Mesenchymal stem cell (in vitro differentiated cells and primary cell): Measurements from ENCODE around the gene DERL3.

Source experiments
- DNase-seq: peaks from one replicate; pipeline ENCODE4 v3.0.0-alpha.2; 2013
- H2AFZ ChIP-seq: one replicate; pipeline ENCODE4 v1.6.1; 2013; ENCODE audit warnings: low read depth, mild to moderate bottlenecking, control low read depth, inconsistent platforms, low read length, moderate library complexity
- H2AK5ac ChIP-seq: 2 replicates; pipeline ENCODE4 v1.6.1; 2013; ENCODE audit warnings: low read length, moderate library complexity, mild to moderate bottlenecking, inconsistent platforms; ENCODE audit not compliant: severe bottlenecking
- H2BK120ac ChIP-seq: one replicate; pipeline ENCODE4 v1.6.1; 2013; ENCODE audit warnings: low read depth, mild to moderate bottlenecking, inconsistent platforms, low read length, moderate library complexity
- H2BK12ac ChIP-seq, 2 experiments: one replicate each; pipeline ENCODE4 v1.6.1; 2013; ENCODE audit warnings: inconsistent platforms in 2 of 2, low read length in 2 of 2, mild to moderate bottlenecking in 2 of 2, moderate library complexity in 2 of 2, control low read depth in 1 of 2
- H2BK15ac ChIP-seq: one replicate; pipeline ENCODE4 v1.6.1; 2013; ENCODE audit warnings: mild to moderate bottlenecking, low read depth, inconsistent platforms; ENCODE audit not compliant: poor library complexity, severe bottlenecking
- H2BK5ac ChIP-seq: 2 replicates; pipeline ENCODE4 v1.6.1; 2013; ENCODE audit warnings: low read depth, mild to moderate bottlenecking, low read length, control low read depth, inconsistent platforms; ENCODE audit not compliant: poor library complexity, severe bottlenecking
- H3K14ac ChIP-seq, 2 experiments: one replicate each; pipeline ENCODE4 v1.6.1; 2013; ENCODE audit warnings: inconsistent platforms in 2 of 2, low read length in 2 of 2, control low read depth in 1 of 2, mild to moderate bottlenecking in 1 of 2, moderate library complexity in 1 of 2
- H3K18ac ChIP-seq, 2 experiments: one replicate each; pipeline ENCODE4 v1.6.1; 2013; ENCODE audit warnings: inconsistent platforms in 2 of 2, low read length in 2 of 2, control low read depth in 1 of 2, low read depth in 1 of 2, mild to moderate bottlenecking in 1 of 2
- H3K23ac ChIP-seq, 2 experiments: one replicate each; pipeline ENCODE4 v1.6.1; 2013; ENCODE audit warnings: inconsistent platforms in 2 of 2, low read length in 2 of 2, mild to moderate bottlenecking in 2 of 2, moderate library complexity in 2 of 2, control low read depth in 1 of 2
- H3K27ac ChIP-seq: 2 replicates; pipeline ENCODE4 v1.5.1; 2013; ENCODE audit warnings: mild to moderate bottlenecking, moderate library complexity, low read length, control low read depth, inconsistent platforms; ENCODE audit not compliant: poor library complexity, severe bottlenecking
- H3K27me3 ChIP-seq, 2 experiments: 2 replicates each; pipeline versions ENCODE4 v1.6.1 to v1.7.0; 2013; ENCODE audit warnings: low read length in 2 of 2, mild to moderate bottlenecking in 2 of 2, moderate library complexity in 2 of 2, control low read depth in 1 of 2, inconsistent platforms in 1 of 2; ENCODE audit not compliant: control insufficient read depth in 1 of 2, insufficient read depth in 1 of 2
- H3K36me3 ChIP-seq, 2 experiments: 2 replicates each; pipeline versions ENCODE4 v1.6.1 to v1.7.0; 2013; ENCODE audit warnings: low read length in 2 of 2, control low read depth in 1 of 2, inconsistent platforms in 1 of 2, low read depth in 1 of 2, mild to moderate bottlenecking in 1 of 2; ENCODE audit not compliant: insufficient read depth in 2 of 2, control insufficient read depth in 1 of 2
- H3K4ac ChIP-seq, 2 experiments: one replicate each; pipeline ENCODE4 v1.6.1; 2013; ENCODE audit warnings: inconsistent platforms in 2 of 2, low read length in 2 of 2, mild to moderate bottlenecking in 2 of 2, moderate library complexity in 2 of 2, control low read depth in 1 of 2, low read depth in 1 of 2
- H3K4me1 ChIP-seq: 2 replicates; pipeline ENCODE4 v1.6.1; 2013; ENCODE audit warnings: low read depth, low read length, control low read depth; ENCODE audit not compliant: control insufficient read depth, insufficient read depth
- H3K4me2 ChIP-seq: 2 replicates; pipeline ENCODE4 v1.6.1; 2013; ENCODE audit warnings: low read length, mild to moderate bottlenecking, inconsistent platforms; ENCODE audit not compliant: poor library complexity, severe bottlenecking
- H3K4me3 ChIP-seq, 2 experiments: 2 replicates each; pipeline versions ENCODE4 v1.5.1 to v1.7.0; 2013; ENCODE audit warnings: low read length in 2 of 2, mild to moderate bottlenecking in 2 of 2, control low read depth in 1 of 2, low read depth in 1 of 2; ENCODE audit not compliant: insufficient read depth in 1 of 2
- H3K79me1 ChIP-seq: replicated peaks from 2 replicates; pipeline ENCODE4 v1.6.1; 2013; ENCODE audit warnings: mild to moderate bottlenecking, control low read depth, low read length, inconsistent platforms; ENCODE audit not compliant: poor library complexity, severe bottlenecking
- H3K9ac ChIP-seq: 2 replicates; pipeline ENCODE4 v1.7.0; 2013; ENCODE audit warnings: mild to moderate bottlenecking, low read length, moderate library complexity
- H3K9me3 ChIP-seq: 2 replicates; pipeline ENCODE4 v1.7.0; 2013; ENCODE audit warnings: mild to moderate bottlenecking, low read length; ENCODE audit not compliant: control insufficient read depth
- H4K8ac ChIP-seq: one replicate; pipeline ENCODE4 v1.6.1; 2013; ENCODE audit warnings: inconsistent platforms, mild to moderate bottlenecking, low read length, moderate library complexity
- H4K91ac ChIP-seq: one replicate; pipeline ENCODE4 v1.6.1; 2013; ENCODE audit warnings: mild to moderate bottlenecking, low read length, inconsistent platforms
- WGBS: methylation state at CpG from one replicate; pipeline ENCODE4 v1.1.7; 2013; ENCODE audit warnings: mixed read lengths; 5-methylcytosine and 5-hydroxymethylcytosine counted together

DERL3 gene

GRCh38 chr22:23856721-23857605, 18.2 kb upstream of the DERL3 start:
- Histone ChIP-seq H3K18ac (peak overlapping the region; percentile 1 to 86), H3K36me3 (peaks cover 0 to 5% of the 10 kb centered on the region in 2 experiments), H4K8ac (peak overlapping the region; percentile 16), H2BK5ac (peak overlapping the region; percentile 71), H3K9me3 (no peaks in the 10 kb centered on the region), H3K4me2 (peak overlapping the region; percentile 87), H3K14ac (peak overlapping the region in 1 of 2 experiments; percentile 73), H2AFZ (peak overlapping the region; percentile 76), H3K4ac (peak overlapping the region; percentile 3 to 25), H4K91ac (peak overlapping the region; percentile 87), H3K23ac (no peak overlapping the region), H3K27ac (peak overlapping the region; percentile 70), H3K9ac (peak overlapping the region; percentile 88), H2BK15ac (no peak overlapping the region), H3K4me3 (peak overlapping the region; percentile 57 to 96), H3K79me1 (peaks cover 8% of the 10 kb centered on the region), H3K27me3 (no peaks in the 10 kb centered on the region), H2AK5ac (no peak overlapping the region), H2BK12ac (peak overlapping the region in 1 of 2 experiments; percentile 31), H2BK120ac (peak overlapping the region; percentile 78), H3K4me1 (peaks cover 8% of the 10 kb centered on the region)
- 4% methylated on average over 49 of the region's 58 CpGs for WGBS
- DNase-seq = peak; percentile 88

- Histone ChIP-seq H3K36me3 (no peaks in the 10 kb centered on the region), H2BK15ac (no peak overlapping the region), H3K9ac (no peak overlapping the region), H2BK120ac (no peak overlapping the region), H2AK5ac (no peak overlapping the region), H3K79me1 (no peaks in the 10 kb centered on the region), H4K91ac (no peak overlapping the region), H3K4me2 (no peak overlapping the region), H3K27me3 (peaks cover 0 to 16% of the 10 kb centered on the region in 2 experiments), H3K18ac (no peak overlapping the region), H3K9me3 (no peaks in the 10 kb centered on the region), H2AFZ (no peak overlapping the region), H3K4me3 (no peak overlapping the region), H4K8ac (no peak overlapping the region), H3K4me1 (peaks cover 41% of the 10 kb centered on the region), H3K27ac (no peak overlapping the region), H2BK12ac (no peak overlapping the region), H3K14ac (no peak overlapping the region), H3K4ac (no peak overlapping the region), H2BK5ac (no peak overlapping the region), H3K23ac (no peak overlapping the region)
- DNase-seq = no peak
- 94% methylated on average over 15 of the region's 16 CpGs for WGBS
These were observed 11.4 kb upstream of the DERL3 start for GRCh38 chr22:23850136-23850611.

- Histone ChIP-seq H2BK12ac (peak overlapping the region in 1 of 2 experiments; percentile 95), H4K8ac (peak overlapping the region; percentile 91), H3K4me3 (peak overlapping the region in 1 of 2 experiments; percentile 47), H3K4me2 (peak overlapping the region; percentile 36), H3K23ac (no peak overlapping the region), H3K9ac (peak overlapping the region; percentile 26), H3K4me1 (peaks cover 50% of the 10 kb centered on the region), H2AK5ac (peak overlapping the region; percentile 5), H3K4ac (peak overlapping the region; percentile 76 to 86), H2BK5ac (no peak overlapping the region), H3K36me3 (no peaks in the 10 kb centered on the region), H3K14ac (peak overlapping the region in 1 of 2 experiments; percentile 79), H3K18ac (peak overlapping the region; percentile 6 to 80), H3K9me3 (no peaks in the 10 kb centered on the region), H2AFZ (peak overlapping the region; percentile 72), H2BK15ac (peak overlapping the region; percentile 39), H3K27me3 (peaks cover 0 to 16% of the 10 kb centered on the region in 2 experiments), H3K79me1 (no peaks in the 10 kb centered on the region), H4K91ac (peak overlapping the region; percentile 22), H2BK120ac (no peak overlapping the region), H3K27ac (no peak overlapping the region)
- DNase-seq = peak; percentile 83
- 27% methylated on average over 57 of the region's 62 CpGs for WGBS
These were observed 10.5 kb upstream of the DERL3 start for GRCh38 chr22:23849009-23850006.
